ENCODE data around the gene PRPSAP2. TPM values are rescaled to one million over a fixed set of nuclear protein-coding genes. Genes with fewer than 3 reads are reported as not detected.

PRPSAP2 gene
- total RNA-seq, 1 experiment from 2014 or later = 33.6 TPM

GRCh38 chr17:18848501-18848900 is 9.4 kb upstream of the PRPSAP2 start:
- CTCF ChIA-PET = interaction anchor here (1.6 kb wide), 1 partner anchor 10 kb away, joined by 8 read pairs; no protein-coding TSS in a partner anchor
- Mint-ChIP-seq H3K4me3 (ENCODE audit: unreplicated experiment) (no peak overlapping the region), H3K27ac (ENCODE audit: low read depth, unreplicated experiment) (no peak overlapping the region), H3K9me3 (ENCODE audit: unreplicated experiment) (no peaks in the 10 kb centered on the region), H3K4me1 (ENCODE audit: insufficient read depth, unreplicated experiment) (peaks cover 12% of the 10 kb centered on the region), H3K36me3 (ENCODE audit: insufficient read depth, unreplicated experiment) (no peaks in the 10 kb centered on the region), H3K27me3 (ENCODE audit: insufficient read depth, unreplicated experiment) (peaks cover 11% of the 10 kb centered on the region)
- POLR2A ChIA-PET = interaction anchor here (5.1 kb wide), 1 partner anchor 10 kb away, joined by 31 read pairs; the partner anchor contains the start of gene PRPSAP2
- DNase-seq (ENCODE audit: unreplicated experiment) = no peak
- no TSS peak for BruUV-seq (replicated peaks)
- no peak for TF ChIP-seq CTCF (IDR thresholded peaks at IDR 0.05; ENCODE audit: unreplicated experiment)
- intact Hi-C loops (cut with micrococcal nuclease) = no loop called here

GRCh38 chr17:18850679-18851078 is 7.3 kb upstream of the PRPSAP2 start:
- ChIA-PET POLR2A (interaction anchor here (0.6 to 5.1 kb wide), 4 partner anchors 8 to 885 kb away, joined by 3 to 31 read pairs (median 4); partner anchors contain the start of gene PRPSAP2), CTCF (no interaction called here)
- TF ChIP-seq CTCF (IDR thresholded peaks at IDR 0.05; ENCODE audit: unreplicated experiment) = no peak
- intact Hi-C loops (cut with micrococcal nuclease) = no loop called here
- no peaks in the 10 kb centered on the region for H3K36me3 Mint-ChIP-seq (ENCODE audit: insufficient read depth, unreplicated experiment)
- peak overlapping the region; percentile 90 for H3K27ac Mint-ChIP-seq (ENCODE audit: low read depth, unreplicated experiment)
- H3K4me3 Mint-ChIP-seq (ENCODE audit: unreplicated experiment) = no peak overlapping the region
- BruUV-seq (replicated peaks) = no TSS peak
- H3K27me3 Mint-ChIP-seq (ENCODE audit: insufficient read depth, unreplicated experiment) = peaks cover 2% of the 10 kb centered on the region
- H3K4me1 Mint-ChIP-seq (ENCODE audit: insufficient read depth, unreplicated experiment) = peaks cover 16% of the 10 kb centered on the region
- no peaks in the 10 kb centered on the region for H3K9me3 Mint-ChIP-seq (ENCODE audit: unreplicated experiment)
- no peak for DNase-seq (ENCODE audit: unreplicated experiment)

- no peak for DNase-seq (ENCODE audit: unreplicated experiment)
- Mint-ChIP-seq H3K9me3 (ENCODE audit: unreplicated experiment) (no peaks in the 10 kb centered on the region), H3K27ac (ENCODE audit: low read depth, unreplicated experiment) (no peak overlapping the region), H3K27me3 (ENCODE audit: insufficient read depth, unreplicated experiment) (no peaks in the 10 kb centered on the region), H3K36me3 (ENCODE audit: insufficient read depth, unreplicated experiment) (no peaks in the 10 kb centered on the region), H3K4me1 (ENCODE audit: insufficient read depth, unreplicated experiment) (peaks cover 18% of the 10 kb centered on the region), H3K4me3 (ENCODE audit: unreplicated experiment) (no peak overlapping the region)
- no peak for TF ChIP-seq CTCF (IDR thresholded peaks at IDR 0.05; ENCODE audit: unreplicated experiment)
- ChIA-PET POLR2A (interaction anchor here (0.6 to 5.1 kb wide), 3 partner anchors 7 to 884 kb away, joined by 3 to 31 read pairs (median 4); partner anchors contain the start of gene PRPSAP2), CTCF (no interaction called here)
- intact Hi-C loops (cut with micrococcal nuclease) = no loop called here
- no TSS peak for BruUV-seq (replicated peaks)
Observed at GRCh38 chr17:18851201-18851600, 6.7 kb upstream of the PRPSAP2 start.

- intact Hi-C loops (cut with micrococcal nuclease) = no loop called here
- Mint-ChIP-seq H3K4me1 (ENCODE audit: insufficient read depth, unreplicated experiment) (peaks cover 21% of the 10 kb centered on the region), H3K27me3 (ENCODE audit: insufficient read depth, unreplicated experiment) (no peaks in the 10 kb centered on the region), H3K27ac (ENCODE audit: low read depth, unreplicated experiment) (no peak overlapping the region), H3K36me3 (ENCODE audit: insufficient read depth, unreplicated experiment) (no peaks in the 10 kb centered on the region), H3K4me3 (ENCODE audit: unreplicated experiment) (peak overlapping the region; percentile 94), H3K9me3 (ENCODE audit: unreplicated experiment) (no peaks in the 10 kb centered on the region)
- no peak for TF ChIP-seq CTCF (IDR thresholded peaks at IDR 0.05; ENCODE audit: unreplicated experiment)
- ChIA-PET CTCF (interaction anchor here (0.7 kb wide), 1 partner anchor 441 kb away, joined by 5 read pairs; no protein-coding TSS in a partner anchor), POLR2A (interaction anchor here (0.8 to 2.1 kb wide), 3 partner anchors 10 to 393 kb away, joined by 3 to 7 read pairs (median 5); no protein-coding TSS in a partner anchor)
- DNase-seq (ENCODE audit: unreplicated experiment) = no peak
- no TSS peak for BruUV-seq (replicated peaks)
Observed at GRCh38 chr17:18854956-18855355, 3.0 kb upstream of the PRPSAP2 start.
